Suppressor macrophage treated with lipopolysaccharide for 4 hours (primary cell): Measurements from ENCODE around the gene UQCRC1.
A peak's percentile ranks its signal among the peaks of the same experiment; 100 is the strongest.

Experiments used
- DNase-seq: peaks from one replicate; pipeline ENCODE4 v3.0.0-alpha.2; 2020

Gene UQCRC1

GRCh38 chr3:48609088-48610005 lies at the start of gene UQCRC1:
UQCRC1 (minus strand) TSS chr3:48609646; CDS start chr3:48609620, 26 bp downstream.
- DNase-seq, result peak; percentile 97

- DNase-seq, result no peak
Observed at GRCh38 chr3:48656841-48657281, 47.4 kb upstream of the UQCRC1 start.

GRCh38 chr3:48656061-48656840 lies 46.8 kb upstream of the UQCRC1 start:
- DNase-seq, result peak; percentile 79

- no peak for DNase-seq
Observed at GRCh38 chr3:48655606-48656005, 46.2 kb upstream of the UQCRC1 start.

- DNase-seq, result no peak
Observed at GRCh38 chr3:48655063-48655462, 45.6 kb upstream of the UQCRC1 start.

- no peak for DNase-seq
Observed at GRCh38 chr3:48652923-48653715, 43.7 kb upstream of the UQCRC1 start.

GRCh38 chr3:48651771-48652170 lies 42.3 kb upstream of the UQCRC1 start:
- DNase-seq, result no peak

GRCh38 chr3:48650723-48651122 lies 41.3 kb upstream of the UQCRC1 start:
- DNase-seq, result no peak

- DNase-seq, result no peak
Observed at GRCh38 chr3:48648188-48648850, 38.9 kb upstream of the UQCRC1 start.

GRCh38 chr3:48647714-48648113 lies 38.3 kb upstream of the UQCRC1 start:
- DNase-seq, result no peak

GRCh38 chr3:48644898-48645760 lies 35.7 kb upstream of the UQCRC1 start:
- no peak for DNase-seq

- DNase-seq, result no peak
Observed at GRCh38 chr3:48642605-48643004, 33.2 kb upstream of the UQCRC1 start.

GRCh38 chr3:48641396-48641795 lies 31.9 kb upstream of the UQCRC1 start:
- DNase-seq, result no peak

GRCh38 chr3:48639944-48640606 lies 30.6 kb upstream of the UQCRC1 start:
- no peak for DNase-seq

GRCh38 chr3:48637305-48637704 lies 27.9 kb upstream of the UQCRC1 start:
- no peak for DNase-seq

- no peak for DNase-seq
Observed at GRCh38 chr3:48636149-48636655, 26.8 kb upstream of the UQCRC1 start.

GRCh38 chr3:48635222-48636021 lies 26.0 kb upstream of the UQCRC1 start, which contains the start of gene SLC26A6:
SLC26A6 (minus strand) TSS chr3:48635461; CDS start chr3:48635393, 68 bp downstream.
- DNase-seq, result peak; percentile 98

- peak; percentile 45 for DNase-seq
Observed at GRCh38 chr3:48634661-48635221, 25.3 kb upstream of the UQCRC1 start.

- no peak for DNase-seq
Observed at GRCh38 chr3:48633743-48634142, 24.3 kb upstream of the UQCRC1 start.
